A549 treated with AZD9567 at 1 μM for 4 hours (cell line): Measurements from ENCODE around the gene EPX. TPM values are rescaled to one million over a fixed set of nuclear protein-coding genes. Genes with fewer than 3 reads are reported as not detected.

Source experiments
- total RNA-seq: library from RNA; stranded (reverse); fragments of 200-300 nt; extraction: Qiagen RNA extraction; gene quantifications from 5 replicates; pipeline ENCODE4 v1.2.3, GENCODE V29; 2022; ENCODE audit not compliant: insufficient read depth

EPX gene
- not detected in 5 replicates for total RNA-seq

GRCh38 chr17:58192612-58193011, at the start of gene EPX:
Gene EPX (plus strand): TSS chr17:58192726. CDS start chr17:58192847, 121 bp downstream.

GRCh38 chr17:58147930-58148434, 44.5 kb upstream of the EPX start, which contains the start of gene OR4D1:
Gene OR4D1 (plus strand): TSS chr17:58148384. CDS start chr17:58155154, 6,770 bp downstream.

GRCh38 chr17:58166682-58167081, 25.8 kb upstream of the EPX start, which contains the start of gene OR4D2:
Gene OR4D2 (plus strand): TSS chr17:58166982. CDS start chr17:58169656, 2,674 bp downstream.

GRCh38 chr17:58219007-58219788, 26.7 kb downstream of the EPX start, which contains the start of gene MKS1:
Gene MKS1 (minus strand): TSS chr17:58219255. CDS start chr17:58219230, 25 bp downstream.

GRCh38 chr17:58238147-58238634, 45.7 kb downstream of the EPX start, which contains the start of gene LPO:
Gene LPO (plus strand): TSS chr17:58238584. CDS start chr17:58242980, 4,396 bp downstream.

Other genes starting within 250 kb of the EPX start
- gene CUEDC1, start 237.3 kb upstream of the EPX start, total RNA-seq, result 47.0 to 58.1 TPM (median 53.5 TPM) in 5 replicates
- gene VEZF1, start 204.5 kb upstream of the EPX start, total RNA-seq, result 33.1 to 44.1 TPM (median 40.5 TPM) in 5 replicates
- 209 to 330 TPM (median 245 TPM) in 5 replicates for gene SRSF1, start 185.5 kb upstream of the EPX start, total RNA-seq
- 23.9 to 27.3 TPM (median 26.2 TPM) in 5 replicates for gene DYNLL2, start 109.3 kb upstream of the EPX start, total RNA-seq
- 0.01 to 0.02 TPM in 2 of 5 replicates, not detected in the others for gene OR4D1, start 44.3 kb upstream of the EPX start, total RNA-seq
- not detected in 5 replicates for gene OR4D2, start 25.7 kb upstream of the EPX start, total RNA-seq
- 9.7 to 12.7 TPM (median 11.3 TPM) in 5 replicates for gene MKS1, start 26.5 kb downstream of the EPX start, total RNA-seq
- not detected in 5 replicates for gene LPO, start 45.9 kb downstream of the EPX start, total RNA-seq
- not detected in 5 replicates for gene MPO, start 88.2 kb downstream of the EPX start, total RNA-seq
- 0.02 TPM in 1 of 5 replicates, not detected in the others for gene TSPOAP1, start 136.1 kb downstream of the EPX start, total RNA-seq
- gene SUPT4H1, start 159.5 kb downstream of the EPX start, total RNA-seq, result 108 to 163 TPM (median 152 TPM) in 5 replicates
- gene RNF43, start 224.8 kb downstream of the EPX start, total RNA-seq, result 0.11 to 0.45 TPM (median 0.13 TPM) in 4 of 5 replicates, not detected in the other